ENCODE results near the gene PDE8A. TPM values are rescaled to one million over a fixed set of nuclear protein-coding genes. Genes with fewer than 3 reads are reported as not detected.

Gene PDE8A
- total RNA-seq, 1 donor from 2014 or later: 14.9 TPM

- ATAC-seq: no peak
- no peak for DNase-seq
- intact Hi-C loops (cut with micrococcal nuclease): no loop called here
These were observed 66.8 kb downstream of the PDE8A start for GRCh38 chr15:85048430-85048829.

GRCh38 chr15:85049805-85050204 lies 68.1 kb downstream of the PDE8A start:
- intact Hi-C loops (cut with micrococcal nuclease): no loop called here
- DNase-seq (no peak), ATAC-seq (no peak)

GRCh38 chr15:85059734-85060133 lies 78.1 kb downstream of the PDE8A start:
- intact Hi-C loops (cut with micrococcal nuclease): no loop called here
- DNase-seq (no peak), ATAC-seq (no peak)

GRCh38 chr15:85062560-85062959 lies 80.9 kb downstream of the PDE8A start:
- intact Hi-C loops (cut with micrococcal nuclease): no loop called here
- DNase-seq (no peak), ATAC-seq (peak; percentile 76)

- DNase-seq: no peak
- intact Hi-C loops (cut with micrococcal nuclease): no loop called here
- ATAC-seq: no peak
These were observed 81.4 kb downstream of the PDE8A start for GRCh38 chr15:85063088-85063487.

- no peak for ATAC-seq
- intact Hi-C loops (cut with micrococcal nuclease): no loop called here
- no peak for DNase-seq
These were observed 81.9 kb downstream of the PDE8A start for GRCh38 chr15:85063522-85064079.

- intact Hi-C loops (cut with micrococcal nuclease): no loop called here
- no peak for ATAC-seq
- DNase-seq: no peak
These were observed 83.1 kb downstream of the PDE8A start for GRCh38 chr15:85064710-85065109.

- intact Hi-C loops (cut with micrococcal nuclease): no loop called here
These were observed 89.4 kb downstream of the PDE8A start for GRCh38 chr15:85071061-85071460.

GRCh38 chr15:85071504-85071903 lies 89.8 kb downstream of the PDE8A start:
- ATAC-seq: no peak
- intact Hi-C loops (cut with micrococcal nuclease): no loop called here
- no peak for DNase-seq

More at GRCh38 chr15:85071061-85071460, 89.4 kb downstream of the PDE8A start:
- ATAC-seq (no peak), DNase-seq (no peak)

GRCh38 chr15:85072917-85073316 lies 91.3 kb downstream of the PDE8A start:
- intact Hi-C loops (cut with micrococcal nuclease): no loop called here
- no peak for ATAC-seq
- no peak for DNase-seq

- ATAC-seq: no peak
- intact Hi-C loops (cut with micrococcal nuclease): no loop called here
- no peak for DNase-seq
These were observed 92.0 kb downstream of the PDE8A start for GRCh38 chr15:85073556-85074194.

GRCh38 chr15:85086855-85087254 lies 105.2 kb downstream of the PDE8A start:
- no peak for ATAC-seq
- intact Hi-C loops (cut with micrococcal nuclease): no loop called here
- no peak for DNase-seq

- ATAC-seq (no peak), DNase-seq (no peak)
- intact Hi-C loops (cut with micrococcal nuclease): no loop called here
These were observed 106.6 kb downstream of the PDE8A start for GRCh38 chr15:85088300-85088699.

- intact Hi-C loops (cut with micrococcal nuclease): no loop called here
- no peak for DNase-seq
- no peak for ATAC-seq
These were observed 108.4 kb downstream of the PDE8A start for GRCh38 chr15:85089929-85090597.

- intact Hi-C loops (cut with micrococcal nuclease): no loop called here
- ATAC-seq (no peak), DNase-seq (no peak)
These were observed 110.3 kb downstream of the PDE8A start for GRCh38 chr15:85091990-85092389.

- DNase-seq: no peak
- intact Hi-C loops (cut with micrococcal nuclease): no loop called here
- ATAC-seq: no peak
These were observed 113.0 kb downstream of the PDE8A start for GRCh38 chr15:85094685-85095084.

- ATAC-seq (no peak), DNase-seq (no peak)
- intact Hi-C loops (cut with micrococcal nuclease): no loop called here
These were observed 113.9 kb downstream of the PDE8A start for GRCh38 chr15:85095566-85095965.

- ATAC-seq (no peak), DNase-seq (no peak)
- intact Hi-C loops (cut with micrococcal nuclease): no loop called here
These were observed 115.6 kb downstream of the PDE8A start for GRCh38 chr15:85097250-85097649.

GRCh38 chr15:85097725-85098124 lies 116.1 kb downstream of the PDE8A start:
- ATAC-seq: no peak
- DNase-seq: no peak
- intact Hi-C loops (cut with micrococcal nuclease): no loop called here

GRCh38 chr15:85099195-85099803 lies 117.6 kb downstream of the PDE8A start:
- ATAC-seq (no peak), DNase-seq (no peak)
- intact Hi-C loops (cut with micrococcal nuclease): no loop called here

Measured in left ventricle myocardium superior (tissue), 1 donor.